ENCODE data around the gene CRYM.

Gene CRYM

DNA sequence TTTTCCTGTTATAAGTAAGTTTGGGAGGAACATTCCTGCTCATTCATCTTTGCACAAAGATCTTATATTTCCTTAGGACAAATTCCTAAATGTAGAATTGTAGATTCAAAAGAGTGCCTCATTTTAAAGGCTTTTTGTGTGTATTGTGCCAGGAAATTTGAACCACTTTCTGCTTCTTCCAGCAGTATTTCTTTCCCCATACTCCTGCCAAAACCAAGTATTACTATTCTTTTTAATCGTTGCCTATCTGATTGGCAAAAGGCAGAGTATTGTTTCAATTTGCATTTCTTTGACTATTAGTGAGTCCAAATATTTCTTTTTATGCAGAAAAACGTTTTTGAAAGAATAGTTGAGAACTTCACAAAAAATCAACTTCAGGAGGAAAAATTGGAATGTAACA, 35.3 kb downstream of the CRYM start:
- no peak overlapping the region for H3K9ac ChIP-seq (ENCODE audit: low read length)
- H3K9me3 ChIP-seq (ENCODE audit: control insufficient read depth, insufficient read depth, low read depth, low read length): no peaks in the 10 kb centered on the region
- H3K36me3 ChIP-seq (ENCODE audit: control insufficient read depth, insufficient read depth, low read length): no peaks in the 10 kb centered on the region

DNA sequence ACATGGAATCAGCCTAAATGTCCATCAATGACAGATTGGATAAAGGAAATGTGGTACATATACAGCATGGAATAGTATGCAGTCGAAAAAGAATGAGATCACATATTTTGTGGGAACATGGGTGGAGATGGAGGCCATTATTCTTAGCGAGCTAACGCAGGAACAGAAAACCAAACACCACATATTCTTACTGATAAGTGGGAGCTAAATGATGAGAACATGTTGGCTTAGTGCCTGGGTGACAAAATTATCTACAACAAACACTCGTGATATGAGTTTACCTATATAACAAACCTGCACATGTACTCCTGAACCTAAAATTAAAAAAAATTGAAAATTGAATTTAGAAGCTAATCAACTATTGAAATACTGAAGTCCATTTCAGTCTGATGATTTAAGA, 38.4 kb downstream of the CRYM start:
- Histone ChIP-seq H3K36me3 (ENCODE audit: control insufficient read depth, insufficient read depth, low read length) (no peaks in the 10 kb centered on the region), H3K4me1 (ENCODE audit: control insufficient read depth, insufficient read depth, low read length) (no peaks in the 10 kb centered on the region), H3K9ac (ENCODE audit: low read length) (no peak overlapping the region), H3K4me3 (ENCODE audit: low read depth, low read length) (no peak overlapping the region), H3K27me3 (ENCODE audit: control insufficient read depth, insufficient read depth, low read length) (no peaks in the 10 kb centered on the region), H3K9me3 (ENCODE audit: control insufficient read depth, insufficient read depth, low read depth, low read length) (no peaks in the 10 kb centered on the region), H3K27ac (ENCODE audit: low read depth, low read length) (no peak overlapping the region)

More for the DNA sequence above, 35.3 kb downstream of the CRYM start:
- Histone ChIP-seq H3K4me1 (ENCODE audit: control insufficient read depth, insufficient read depth, low read length) (peaks cover 5% of the 10 kb centered on the region; the same call in 1 of the 2 replicates), H3K4me3 (ENCODE audit: low read depth, low read length) (no peak overlapping the region), H3K27me3 (ENCODE audit: control insufficient read depth, insufficient read depth, low read length) (no peaks in the 10 kb centered on the region), H3K27ac (ENCODE audit: low read depth, low read length) (no peak overlapping the region)

- Histone ChIP-seq H3K4me1 (ENCODE audit: control insufficient read depth, insufficient read depth, low read length) (no peaks in the 10 kb centered on the region), H3K9me3 (ENCODE audit: control insufficient read depth, insufficient read depth, low read depth, low read length) (no peaks in the 10 kb centered on the region), H3K9ac (ENCODE audit: low read length) (no peak overlapping the region), H3K36me3 (ENCODE audit: control insufficient read depth, insufficient read depth, low read length) (no peaks in the 10 kb centered on the region), H3K27ac (ENCODE audit: low read depth, low read length) (no peak overlapping the region), H3K4me3 (ENCODE audit: low read depth, low read length) (no peak overlapping the region), H3K27me3 (ENCODE audit: control insufficient read depth, insufficient read depth, low read length) (0 out of 2 replicates have a peak, but pooled peaks cover 3% of the 10 kb centered on the region)
These were observed 41.3 kb downstream of the CRYM start for GRCh38 chr16:21236831-21237230.

DNA sequence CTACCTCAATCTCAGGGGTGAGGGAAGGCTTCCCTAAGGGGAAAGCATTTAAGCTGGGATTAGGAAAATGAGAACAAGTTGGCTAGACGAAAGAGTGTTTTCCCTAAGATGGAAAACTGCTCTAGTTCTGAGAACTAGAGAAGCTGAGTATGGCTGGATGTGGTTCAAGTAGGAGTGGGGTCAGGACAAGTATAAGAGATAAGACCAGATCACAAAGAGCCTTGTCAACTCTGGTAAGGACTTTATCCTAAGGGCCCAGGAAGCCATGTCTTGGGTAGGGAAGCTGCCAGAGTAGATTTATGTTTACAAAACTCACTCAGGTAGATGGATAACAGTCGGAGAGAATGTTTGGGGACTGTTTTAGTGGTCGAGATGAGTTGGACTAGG, 42.9 kb downstream of the CRYM start:
- no peak overlapping the region for H3K27ac ChIP-seq (ENCODE audit: low read depth, low read length)
- H3K4me1 ChIP-seq (ENCODE audit: control insufficient read depth, insufficient read depth, low read length): no peaks in the 10 kb centered on the region
- no peaks in the 10 kb centered on the region for H3K9me3 ChIP-seq (ENCODE audit: control insufficient read depth, insufficient read depth, low read depth, low read length)
- H3K4me3 ChIP-seq (ENCODE audit: low read depth, low read length): no peak overlapping the region
- H3K9ac ChIP-seq (ENCODE audit: low read length): no peak overlapping the region
- H3K36me3 ChIP-seq (ENCODE audit: control insufficient read depth, insufficient read depth, low read length): no peaks in the 10 kb centered on the region
- H3K27me3 ChIP-seq (ENCODE audit: control insufficient read depth, insufficient read depth, low read length): 0 out of 2 replicates have a peak, but pooled peaks cover 3% of the 10 kb centered on the region

DNA sequence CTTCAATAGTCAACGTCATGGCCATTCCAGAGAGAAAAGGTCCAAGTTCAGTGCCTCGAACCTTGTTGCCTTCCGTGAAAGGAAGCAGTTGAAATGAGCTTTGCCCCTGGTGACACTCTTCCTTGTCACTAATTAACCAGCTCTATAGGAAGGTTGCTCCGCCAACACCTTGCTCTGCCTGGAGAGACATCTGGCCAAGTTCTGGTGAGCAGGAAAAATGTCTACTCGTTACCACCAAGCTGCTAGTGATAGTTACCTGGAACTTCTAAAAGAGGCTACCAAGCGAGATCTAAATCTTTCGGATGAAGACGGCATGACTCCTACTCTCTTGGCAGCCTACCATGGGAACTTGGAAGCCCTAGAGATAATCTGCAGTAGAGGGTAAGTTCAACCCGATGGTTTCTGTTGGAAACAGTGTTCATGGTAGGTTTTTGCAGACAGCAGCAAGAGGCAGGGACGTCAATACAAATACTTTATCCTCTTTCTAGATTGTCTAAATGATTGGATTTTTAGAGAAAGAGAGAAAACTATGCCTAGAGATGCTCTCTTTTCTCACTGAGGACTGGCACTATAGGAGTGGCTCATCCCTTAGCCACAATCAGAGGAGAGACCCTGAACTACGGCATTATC, 44.5 kb downstream of the CRYM start, which contains the start of gene ANKS4B:
Gene ANKS4B, plus strand, starts transcription at position 179 of the 630 bp plus-strand sequence. Its CDS starts 39 bp downstream, at position 218.
- no peaks in the 10 kb centered on the region for H3K9me3 ChIP-seq (ENCODE audit: control insufficient read depth, insufficient read depth, low read depth, low read length)
- no peak within 1 kb of the TSS for H3K9ac ChIP-seq (ENCODE audit: low read length)

DNA sequence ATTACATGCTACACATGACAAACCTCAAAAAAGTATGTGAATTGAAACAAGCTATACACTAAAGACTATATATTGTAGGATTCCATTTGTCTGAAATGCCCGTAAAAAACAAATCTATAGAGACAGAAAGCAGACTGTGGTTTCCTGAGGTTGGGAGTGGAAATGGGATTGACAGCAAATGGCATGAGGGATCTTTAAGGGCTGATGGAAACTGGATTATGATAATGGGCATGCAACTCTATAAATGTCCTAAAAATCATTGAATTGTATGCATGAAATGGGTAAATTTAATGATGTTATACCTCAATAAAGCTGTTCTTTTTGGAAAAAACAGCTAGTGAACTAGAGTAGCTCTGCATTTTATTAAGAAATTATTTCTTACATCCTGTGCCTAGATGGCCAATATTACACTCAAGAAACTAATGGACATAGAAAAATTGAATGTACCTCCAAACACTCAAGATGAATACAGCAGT, 45.0 kb downstream of the CRYM start:
- H3K36me3 ChIP-seq (ENCODE audit: control insufficient read depth, insufficient read depth, low read length): no peaks in the 10 kb centered on the region
- H3K27me3 ChIP-seq (ENCODE audit: control insufficient read depth, insufficient read depth, low read length): 0 out of 2 replicates have a peak, but pooled peaks cover 3% of the 10 kb centered on the region
- no peak overlapping the region for H3K9ac ChIP-seq (ENCODE audit: low read length)
- H3K27ac ChIP-seq (ENCODE audit: low read depth, low read length): no peak overlapping the region
- no peaks in the 10 kb centered on the region for H3K9me3 ChIP-seq (ENCODE audit: control insufficient read depth, insufficient read depth, low read depth, low read length)
- H3K4me3 ChIP-seq (ENCODE audit: low read depth, low read length): no peak overlapping the region
- no peaks in the 10 kb centered on the region for H3K4me1 ChIP-seq (ENCODE audit: control insufficient read depth, insufficient read depth, low read length)

More for the DNA sequence above, 44.5 kb downstream of the CRYM start, which contains the start of gene ANKS4B:
- Histone ChIP-seq H3K4me1 (ENCODE audit: control insufficient read depth, insufficient read depth, low read length) (no peaks in the 10 kb centered on the region), H3K27ac (ENCODE audit: low read depth, low read length) (no peak within 1 kb of the TSS), H3K4me3 (ENCODE audit: low read depth, low read length) (no peak within 1 kb of the TSS), H3K27me3 (ENCODE audit: control insufficient read depth, insufficient read depth, low read length) (0 out of 2 replicates have a peak, but pooled peaks cover 3% of the 10 kb centered on the region), H3K36me3 (ENCODE audit: control insufficient read depth, insufficient read depth, low read length) (no peaks in the 10 kb centered on the region)

DNA sequence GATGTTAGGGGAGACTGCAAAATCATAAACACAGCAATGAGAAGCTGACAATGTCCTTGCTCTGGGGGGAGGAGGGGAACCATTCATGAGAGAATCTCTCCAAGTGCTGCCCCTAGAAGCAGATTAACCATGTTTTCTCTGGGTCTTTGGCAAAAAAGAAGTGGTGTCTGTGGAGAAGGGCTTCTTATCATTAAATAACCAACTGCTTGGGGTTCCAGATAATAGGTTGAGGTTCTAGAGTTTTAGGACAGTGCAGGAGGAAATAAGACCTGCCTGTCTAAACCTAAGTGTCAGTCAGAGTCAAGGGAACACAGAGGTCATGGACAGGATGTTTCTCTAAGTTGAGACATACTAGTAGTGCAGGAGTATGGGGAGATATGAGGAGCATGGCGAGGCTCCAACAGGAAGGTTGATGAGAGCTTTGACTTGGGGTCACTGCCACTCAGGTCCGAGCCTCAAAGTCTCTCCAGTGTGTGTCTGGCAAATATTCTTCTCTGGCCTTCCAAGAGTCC, 49.7 kb downstream of the CRYM start:
- Histone ChIP-seq H3K36me3 (ENCODE audit: control insufficient read depth, insufficient read depth, low read length) (no peaks in the 10 kb centered on the region), H3K9me3 (ENCODE audit: control insufficient read depth, insufficient read depth, low read depth, low read length) (no peaks in the 10 kb centered on the region), H3K9ac (ENCODE audit: low read length) (no peak overlapping the region), H3K27ac (ENCODE audit: low read depth, low read length) (no peak overlapping the region), H3K4me3 (ENCODE audit: low read depth, low read length) (no peak overlapping the region), H3K27me3 (ENCODE audit: control insufficient read depth, insufficient read depth, low read length) (no peaks in the 10 kb centered on the region), H3K4me1 (ENCODE audit: control insufficient read depth, insufficient read depth, low read length) (peaks cover 8% of the 10 kb centered on the region)

DNA sequence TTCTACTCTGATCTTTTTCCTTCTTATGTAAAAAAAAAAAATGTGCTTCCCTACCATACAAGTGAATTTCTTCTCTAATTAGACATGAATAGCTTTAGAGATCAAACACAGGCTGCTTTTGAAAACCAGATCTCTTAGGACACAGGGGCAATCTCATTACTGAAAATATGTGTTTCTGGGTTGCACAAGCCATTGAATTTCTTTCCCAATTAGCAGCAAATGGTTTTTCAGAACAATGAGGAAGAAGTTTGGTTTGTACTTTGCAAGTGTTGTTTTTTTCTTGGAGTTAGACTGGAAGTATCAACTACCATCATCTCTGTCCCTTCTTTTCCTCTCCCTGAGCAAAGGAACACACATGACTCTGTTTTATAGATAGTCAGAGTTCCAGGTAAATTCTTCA, 50.2 kb downstream of the CRYM start:
- H3K9me3 ChIP-seq (ENCODE audit: control insufficient read depth, insufficient read depth, low read depth, low read length): no peaks in the 10 kb centered on the region
- peaks cover 12% of the 10 kb centered on the region for H3K4me1 ChIP-seq (ENCODE audit: control insufficient read depth, insufficient read depth, low read length)
- H3K9ac ChIP-seq (ENCODE audit: low read length): no peak overlapping the region
- no peaks in the 10 kb centered on the region for H3K27me3 ChIP-seq (ENCODE audit: control insufficient read depth, insufficient read depth, low read length)
- H3K36me3 ChIP-seq (ENCODE audit: control insufficient read depth, insufficient read depth, low read length): no peaks in the 10 kb centered on the region
- no peak overlapping the region for H3K27ac ChIP-seq (ENCODE audit: low read depth, low read length)
- no peak overlapping the region for H3K4me3 ChIP-seq (ENCODE audit: low read depth, low read length)

DNA sequence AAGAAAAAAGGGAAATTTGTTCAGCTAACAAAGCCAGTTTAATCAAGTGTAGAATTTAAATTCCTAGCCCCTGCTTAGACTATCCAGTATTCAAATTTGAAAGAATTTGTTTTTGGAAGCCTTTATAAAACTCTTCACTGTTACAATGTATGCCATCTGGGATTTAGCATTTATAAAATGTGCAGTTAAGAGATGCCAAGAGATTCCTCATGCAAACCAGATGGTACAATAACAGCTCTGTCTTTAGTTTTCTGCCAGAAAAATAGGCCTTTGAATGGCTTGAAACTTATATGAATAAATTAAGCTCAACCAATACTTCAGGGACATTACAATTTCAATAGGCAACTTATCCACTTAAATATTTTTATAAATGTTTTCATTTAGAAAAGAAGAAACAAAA, 51.3 kb downstream of the CRYM start:
- no peak overlapping the region for H3K9ac ChIP-seq (ENCODE audit: low read length)
- no peaks in the 10 kb centered on the region for H3K27me3 ChIP-seq (ENCODE audit: control insufficient read depth, insufficient read depth, low read length)
- H3K4me1 ChIP-seq (ENCODE audit: control insufficient read depth, insufficient read depth, low read length): peaks cover 20% of the 10 kb centered on the region
- H3K9me3 ChIP-seq (ENCODE audit: control insufficient read depth, insufficient read depth, low read depth, low read length): no peaks in the 10 kb centered on the region
- no peak overlapping the region for H3K4me3 ChIP-seq (ENCODE audit: low read depth, low read length)
- no peaks in the 10 kb centered on the region for H3K36me3 ChIP-seq (ENCODE audit: control insufficient read depth, insufficient read depth, low read length)
- H3K27ac ChIP-seq (ENCODE audit: low read depth, low read length): no peak overlapping the region

DNA sequence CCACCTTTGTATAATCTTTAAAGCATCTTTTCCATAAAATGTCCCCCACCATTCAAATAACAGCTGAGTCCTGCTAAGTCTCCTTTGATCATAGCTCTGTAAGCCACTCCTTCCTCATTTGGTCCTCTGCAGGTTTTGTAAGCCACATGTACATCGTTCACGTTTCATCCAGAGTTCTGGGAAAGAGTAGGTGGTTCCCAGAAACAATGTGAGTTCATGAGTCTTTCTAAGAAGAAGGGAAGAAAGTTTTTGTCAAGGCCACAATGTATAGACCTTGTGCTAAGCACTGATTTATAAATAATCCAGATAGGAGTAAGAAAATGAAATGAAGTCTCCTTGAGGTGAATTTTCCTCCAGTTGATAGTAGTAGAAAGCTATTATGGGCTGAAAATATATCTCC, 53.3 kb downstream of the CRYM start:
- no peak overlapping the region for H3K9ac ChIP-seq (ENCODE audit: low read length)
- H3K4me1 ChIP-seq (ENCODE audit: control insufficient read depth, insufficient read depth, low read length): peaks cover 32% of the 10 kb centered on the region
- H3K4me3 ChIP-seq (ENCODE audit: low read depth, low read length): no peak overlapping the region
- no peak overlapping the region for H3K27ac ChIP-seq (ENCODE audit: low read depth, low read length)
- peaks cover 3% of the 10 kb centered on the region; the same call in 1 of the 2 replicates for H3K9me3 ChIP-seq (ENCODE audit: control insufficient read depth, insufficient read depth, low read depth, low read length)
- no peaks in the 10 kb centered on the region for H3K36me3 ChIP-seq (ENCODE audit: control insufficient read depth, insufficient read depth, low read length)
- H3K27me3 ChIP-seq (ENCODE audit: control insufficient read depth, insufficient read depth, low read length): no peaks in the 10 kb centered on the region; the same call in 1 of the 2 replicates

DNA sequence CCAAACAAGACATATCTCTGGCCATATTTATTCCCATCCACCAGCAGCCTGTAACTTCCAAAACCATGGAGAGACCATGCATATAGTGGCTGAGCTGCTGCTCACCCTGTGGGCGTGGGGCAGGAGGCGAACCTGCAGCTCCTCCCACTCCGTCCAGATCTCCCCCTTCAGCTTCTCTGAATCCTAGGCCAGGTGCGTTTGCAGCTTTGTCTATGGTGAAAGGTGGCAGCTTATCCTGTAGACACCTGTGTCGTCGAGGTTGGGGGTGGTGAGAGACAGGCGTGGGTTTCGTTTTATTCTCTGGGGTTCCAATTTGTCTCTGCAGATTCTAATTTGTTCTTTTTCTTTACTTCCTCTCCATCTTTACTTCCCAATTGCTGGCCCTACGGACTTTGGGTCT, 54.3 kb downstream of the CRYM start:
- Histone ChIP-seq H3K9ac (ENCODE audit: low read length) (no peak overlapping the region), H3K27ac (ENCODE audit: low read depth, low read length) (no peak overlapping the region), H3K27me3 (ENCODE audit: control insufficient read depth, insufficient read depth, low read length) (no peaks in the 10 kb centered on the region; the same call in 1 of the 2 replicates), H3K4me1 (ENCODE audit: control insufficient read depth, insufficient read depth, low read length) (peaks cover 32% of the 10 kb centered on the region), H3K36me3 (ENCODE audit: control insufficient read depth, insufficient read depth, low read length) (no peaks in the 10 kb centered on the region), H3K9me3 (ENCODE audit: control insufficient read depth, insufficient read depth, low read depth, low read length) (peaks cover 3% of the 10 kb centered on the region; the same call in 1 of the 2 replicates), H3K4me3 (ENCODE audit: low read depth, low read length) (no peak overlapping the region)
